ENCODE measurements around the gene GRIN3B. TPM values are rescaled to one million over a fixed set of nuclear protein-coding genes. Genes with fewer than 3 reads are reported as not detected.

GRIN3B gene
- total RNA-seq, 3 donors from 2014 or later, result 2.6 TPM; not detected in 2

DNA sequence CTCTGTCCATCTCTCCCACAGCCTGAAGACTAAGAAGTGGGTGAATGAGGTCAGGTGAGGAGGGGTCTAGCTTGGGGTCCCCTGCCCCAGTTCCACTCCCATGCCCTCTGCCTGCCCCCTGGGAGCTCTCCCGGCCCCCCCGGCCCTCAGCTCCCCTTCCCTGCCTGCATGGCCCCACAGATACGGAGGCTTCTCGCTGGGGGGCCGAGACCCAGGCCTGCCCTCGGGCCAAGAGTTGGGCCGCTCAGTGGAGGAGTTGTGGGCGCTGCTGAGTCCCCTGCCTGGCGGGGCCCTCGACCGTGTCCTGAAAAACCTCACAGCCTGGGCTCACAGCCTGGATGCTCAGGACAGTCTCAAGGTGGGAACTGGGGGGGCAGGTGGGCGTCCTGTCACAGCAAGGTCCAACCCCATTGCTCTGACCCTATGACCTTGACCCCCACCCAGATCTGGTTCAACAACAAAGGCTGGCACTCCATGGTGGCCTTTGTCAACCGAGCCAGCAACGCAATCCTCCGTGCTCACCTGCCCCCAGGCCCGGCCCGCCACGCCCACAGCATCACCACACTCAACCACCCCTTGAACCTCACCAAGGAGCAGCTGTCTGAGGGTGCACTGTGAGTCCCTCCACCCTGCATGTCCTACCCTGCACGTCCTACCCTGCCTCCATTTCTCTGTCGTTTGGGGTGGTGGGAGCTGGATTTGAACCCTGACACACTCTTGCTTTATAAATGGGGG lies 55.8 kb downstream of the GRIN3B start:
- TF ChIP-seq, protein P1, sequence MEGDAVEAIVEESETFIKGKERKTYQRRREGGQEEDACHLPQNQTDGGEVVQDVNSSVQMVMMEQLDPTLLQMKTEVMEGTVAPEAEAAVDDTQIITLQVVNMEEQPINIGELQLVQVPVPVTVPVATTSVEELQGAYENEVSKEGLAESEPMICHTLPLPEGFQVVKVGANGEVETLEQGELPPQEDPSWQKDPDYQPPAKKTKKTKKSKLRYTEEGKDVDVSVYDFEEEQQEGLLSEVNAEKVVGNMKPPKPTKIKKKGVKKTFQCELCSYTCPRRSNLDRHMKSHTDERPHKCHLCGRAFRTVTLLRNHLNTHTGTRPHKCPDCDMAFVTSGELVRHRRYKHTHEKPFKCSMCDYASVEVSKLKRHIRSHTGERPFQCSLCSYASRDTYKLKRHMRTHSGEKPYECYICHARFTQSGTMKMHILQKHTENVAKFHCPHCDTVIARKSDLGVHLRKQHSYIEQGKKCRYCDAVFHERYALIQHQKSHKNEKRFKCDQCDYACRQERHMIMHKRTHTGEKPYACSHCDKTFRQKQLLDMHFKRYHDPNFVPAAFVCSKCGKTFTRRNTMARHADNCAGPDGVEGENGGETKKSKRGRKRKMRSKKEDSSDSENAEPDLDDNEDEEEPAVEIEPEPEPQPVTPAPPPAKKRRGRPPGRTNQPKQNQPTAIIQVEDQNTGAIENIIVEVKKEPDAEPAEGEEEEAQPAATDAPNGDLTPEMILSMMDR (IDR thresholded peaks at IDR 0.05), result no peak
- TF ChIP-seq POLR2A (IDR thresholded peaks at IDR 0.05) (no peak), POLR2AphosphoS5 (IDR thresholded peaks at IDR 0.05) (no peak)
- intact Hi-C loops (cut with DNase I; ENCODE audit: low total_unique reads), result no loop called here
- peaks cover 48 to 59% of the 10 kb centered on the region in 2 donors for H3K9me3 ChIP-seq

DNA sequence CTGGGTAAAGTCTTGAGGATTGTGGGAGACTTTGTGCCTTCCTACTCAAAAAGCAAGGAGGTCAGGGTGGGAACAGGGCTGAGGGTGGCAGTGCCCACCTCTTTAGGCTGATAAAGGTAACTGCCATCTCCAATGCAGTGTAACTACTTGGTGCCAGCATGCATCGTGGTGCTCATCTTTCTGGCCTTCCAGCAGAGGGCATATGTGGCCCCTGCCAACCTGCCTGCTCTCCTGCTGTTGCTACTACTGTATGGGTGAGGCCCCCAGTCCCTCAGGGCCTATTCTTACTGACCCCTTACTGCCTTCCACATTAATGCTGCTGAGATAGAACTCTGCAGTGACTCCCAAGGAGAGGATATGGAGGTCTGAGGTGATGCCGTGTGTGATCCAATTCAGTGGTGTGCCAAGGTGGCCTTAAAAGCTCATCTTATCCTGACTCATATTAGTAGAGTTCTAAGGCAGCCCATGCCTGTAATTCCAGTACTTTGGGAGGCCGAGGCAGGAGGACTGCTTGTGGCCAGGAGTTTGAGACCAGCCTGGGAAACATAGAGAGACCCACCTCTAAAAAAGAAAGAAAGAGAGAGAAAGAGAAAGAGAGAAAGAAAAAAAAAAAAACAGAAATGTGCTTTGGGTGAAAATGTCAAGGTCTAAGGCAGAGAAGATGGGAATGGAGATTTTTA lies 57.1 kb downstream of the GRIN3B start:
- intact Hi-C loops (cut with DNase I; ENCODE audit: low total_unique reads), result no loop called here
- Histone ChIP-seq H3K36me3 (no peaks in the 10 kb centered on the region), H3K4me3 (no peak overlapping the region), H3K27ac (no peak overlapping the region), H3K4me1 (no peaks in the 10 kb centered on the region), H3K9me3 (peaks cover 48 to 59% of the 10 kb centered on the region in 2 donors), H3K27me3 (no peaks in the 10 kb centered on the region)
- no peak for DNase-seq (ENCODE audit: low spot score in 2 of 2)
- TF ChIP-seq POLR2A (IDR thresholded peaks at IDR 0.05) (no peak), POLR2AphosphoS5 (IDR thresholded peaks at IDR 0.05) (no peak)
- TF ChIP-seq, protein P1 (IDR thresholded peaks at IDR 0.05), result no peak

More for the DNA sequence above, 55.8 kb downstream of the GRIN3B start:
- Histone ChIP-seq H3K36me3 (no peaks in the 10 kb centered on the region), H3K27ac (no peak overlapping the region), H3K4me1 (no peaks in the 10 kb centered on the region), H3K27me3 (no peaks in the 10 kb centered on the region), H3K4me3 (no peak overlapping the region)
- DNase-seq (ENCODE audit: low spot score in 2 of 2), result no peak

DNA sequence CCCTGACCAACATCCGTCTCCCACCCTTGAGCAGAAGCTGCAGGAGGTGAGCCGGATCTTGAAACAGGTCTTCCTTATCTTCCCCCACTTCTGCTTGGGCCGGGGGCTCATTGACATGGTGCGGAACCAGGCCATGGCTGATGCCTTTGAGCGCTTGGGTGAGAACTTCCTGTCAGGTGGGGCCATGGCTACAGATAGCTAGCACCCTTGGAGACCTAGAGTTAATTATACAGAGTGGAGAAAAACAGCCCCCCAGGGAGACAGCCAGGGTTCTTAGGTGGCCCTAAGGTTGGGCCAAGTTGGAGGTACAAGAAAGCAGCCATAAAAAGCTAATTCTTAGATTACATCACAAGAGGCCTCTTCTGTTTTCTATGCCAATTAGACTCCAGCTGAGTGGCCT lies 57.9 kb downstream of the GRIN3B start:
- Histone ChIP-seq H3K27ac (no peak overlapping the region), H3K4me1 (no peaks in the 10 kb centered on the region), H3K4me3 (no peak overlapping the region), H3K36me3 (no peaks in the 10 kb centered on the region), H3K27me3 (no peaks in the 10 kb centered on the region), H3K9me3 (peaks cover 48 to 59% of the 10 kb centered on the region in 2 donors)
- intact Hi-C loops (cut with DNase I; ENCODE audit: low total_unique reads), result no loop called here
- TF ChIP-seq POLR2A (IDR thresholded peaks at IDR 0.05), result no peak
- no peak for DNase-seq (ENCODE audit: low spot score in 2 of 2)

Other genes with a start within 250 kb of the GRIN3B start
- gene MISP, start 249.3 kb upstream of the GRIN3B start, total RNA-seq, result 1 to 10 TPM in 2 of 3 donors, under 1 TPM in 1; 0.16 to 3.6 (median 2.5) TPM
- 100 to 1,000 TPM in 2 of 3 donors, 10 to 100 TPM in 1; 92.0 to 147 (median 131) TPM for gene PTBP1, start 203.0 kb upstream of the GRIN3B start, total RNA-seq
- gene PLPPR3, start 178.5 kb upstream of the GRIN3B start, total RNA-seq, result 1 to 10 TPM in 2 of 3 donors, not detected in 1; 6.9 to 9.1 TPM
- under 1 TPM in 1 of 3 donors, not detected in 2; 0.29 TPM for gene AZU1, start 172.6 kb upstream of the GRIN3B start, total RNA-seq
- 1 to 10 TPM in 1 of 3 donors, under 1 TPM in 1, not detected in 1; 0.44 to 1.1 TPM for gene PRTN3, start 159.4 kb upstream of the GRIN3B start, total RNA-seq
- 1 to 10 TPM in 2 of 3 donors, under 1 TPM in 1; 0.98 to 5.0 (median 1.0) TPM for gene ELANE, start 148.1 kb upstream of the GRIN3B start, total RNA-seq
- 1,000 to 10,000 TPM in 1 of 3 donors, 100 to 1,000 TPM in 2; 345 to 6,770 (median 797) TPM for gene CFD, start 140.8 kb upstream of the GRIN3B start, total RNA-seq
- gene MED16, start 107.2 kb upstream of the GRIN3B start, total RNA-seq, result 10 to 100 TPM; 14.9 to 33.1 (median 32.8) TPM
- gene RNU6-9, start 106.9 kb upstream of the GRIN3B start, total RNA-seq, result not detected
- 10 to 100 TPM; 31.8 to 41.6 (median 41.0) TPM for gene R3HDM4, start 87.2 kb upstream of the GRIN3B start, total RNA-seq
- gene KISS1R, start 83.1 kb upstream of the GRIN3B start, total RNA-seq, result under 1 TPM in 2 of 3 donors, not detected in 1; 0.15 to 0.33 TPM
- 10 to 100 TPM in 1 of 3 donors, 1 to 10 TPM in 2; 3.5 to 11.1 (median 4.8) TPM for gene ARID3A, start 74.4 kb upstream of the GRIN3B start, total RNA-seq
- gene WDR18, start 16.1 kb upstream of the GRIN3B start, total RNA-seq, result 10 to 100 TPM; 19.2 to 69.2 (median 49.8) TPM
- 100 to 1,000 TPM; 112 to 156 (median 153) TPM for gene TMEM259, start 20.7 kb downstream of the GRIN3B start, total RNA-seq
- not detected for gene RNU6-2, start 21.1 kb downstream of the GRIN3B start, total RNA-seq
- gene CNN2, start 26.2 kb downstream of the GRIN3B start, total RNA-seq, result 10 to 100 TPM; 70.4 to 74.1 (median 70.7) TPM
- gene ABCA7, start 39.7 kb downstream of the GRIN3B start, total RNA-seq, result 10 to 100 TPM in 2 of 3 donors, 1 to 10 TPM in 1; 8.0 to 31.8 (median 26.5) TPM
- 10 to 100 TPM; 18.7 to 43.2 (median 23.9) TPM for gene ARHGAP45, start 66.7 kb downstream of the GRIN3B start, total RNA-seq
- 100 to 1,000 TPM in 1 of 3 donors, 10 to 100 TPM in 2; 65.9 to 175 (median 89.1) TPM for gene POLR2E, start 95.0 kb downstream of the GRIN3B start, total RNA-seq
- gene GPX4, start 103.6 kb downstream of the GRIN3B start, total RNA-seq, result 1,000 to 10,000 TPM in 1 of 3 donors, 100 to 1,000 TPM in 2; 357 to 1,796 (median 492) TPM
- gene SBNO2, start 173.8 kb downstream of the GRIN3B start, total RNA-seq, result 10 to 100 TPM; 15.4 to 63.3 (median 43.9) TPM
- gene STK11, start 205.4 kb downstream of the GRIN3B start, total RNA-seq, result 10 to 100 TPM; 32.8 to 55.0 (median 52.1) TPM
- 1 to 10 TPM in 1 of 3 donors, under 1 TPM in 1, not detected in 1; 0.98 to 4.8 TPM for gene CBARP, start 237.6 kb downstream of the GRIN3B start, total RNA-seq
- gene ATP5F1D, start 241.3 kb downstream of the GRIN3B start, total RNA-seq, result 10 to 100 TPM; 47.6 to 64.9 (median 61.3) TPM
- gene MIDN, start 248.2 kb downstream of the GRIN3B start, total RNA-seq, result 10 to 100 TPM; 13.8 to 28.5 (median 22.4) TPM

Measured in breast epithelium (tissue), 4 donors.